Adipocyte (in vitro differentiated cells): Measurements from ENCODE around the gene SENP7.
"Not testable (repeated sequence)": the region's sequence is repeated elsewhere in the genome, so short reads cannot be mapped to it uniquely, and the experiment has no call there.

Experiments used
- DNase-seq: peaks from one replicate; pipeline ENCODE4 v3.0.0-alpha.2; 2015; ENCODE audit warnings: low read depth
- H3K27me3 ChIP-seq: replicated peaks from 2 replicates; pipeline ENCODE4 v1.7.0; 2013; ENCODE audit warnings: mild to moderate bottlenecking, low read length, moderate library complexity; ENCODE audit not compliant: control insufficient read depth, insufficient read depth
- H3K36me3 ChIP-seq: 2 replicates; pipeline ENCODE4 v1.7.0; 2013; ENCODE audit warnings: low read length, mild to moderate bottlenecking, moderate library complexity; ENCODE audit not compliant: control insufficient read depth, insufficient read depth, severe bottlenecking
- H3K4me1 ChIP-seq: 2 replicates; pipeline ENCODE4 v1.7.0; 2013; ENCODE audit warnings: mild to moderate bottlenecking, low read length, moderate library complexity; ENCODE audit not compliant: control insufficient read depth, insufficient read depth
- H3K4me3 ChIP-seq: 2 replicates; pipeline ENCODE4 v1.7.0; 2013; ENCODE audit warnings: mild to moderate bottlenecking, low read length, moderate library complexity
- H3K9ac ChIP-seq: 2 replicates; pipeline ENCODE4 v1.7.0; 2013; ENCODE audit warnings: mild to moderate bottlenecking, low read length, moderate library complexity
- H3K9me3 ChIP-seq: 2 replicates; pipeline ENCODE4 v1.7.0; 2013; ENCODE audit warnings: mild to moderate bottlenecking, low read length, moderate library complexity; ENCODE audit not compliant: control insufficient read depth

Gene SENP7

DNA sequence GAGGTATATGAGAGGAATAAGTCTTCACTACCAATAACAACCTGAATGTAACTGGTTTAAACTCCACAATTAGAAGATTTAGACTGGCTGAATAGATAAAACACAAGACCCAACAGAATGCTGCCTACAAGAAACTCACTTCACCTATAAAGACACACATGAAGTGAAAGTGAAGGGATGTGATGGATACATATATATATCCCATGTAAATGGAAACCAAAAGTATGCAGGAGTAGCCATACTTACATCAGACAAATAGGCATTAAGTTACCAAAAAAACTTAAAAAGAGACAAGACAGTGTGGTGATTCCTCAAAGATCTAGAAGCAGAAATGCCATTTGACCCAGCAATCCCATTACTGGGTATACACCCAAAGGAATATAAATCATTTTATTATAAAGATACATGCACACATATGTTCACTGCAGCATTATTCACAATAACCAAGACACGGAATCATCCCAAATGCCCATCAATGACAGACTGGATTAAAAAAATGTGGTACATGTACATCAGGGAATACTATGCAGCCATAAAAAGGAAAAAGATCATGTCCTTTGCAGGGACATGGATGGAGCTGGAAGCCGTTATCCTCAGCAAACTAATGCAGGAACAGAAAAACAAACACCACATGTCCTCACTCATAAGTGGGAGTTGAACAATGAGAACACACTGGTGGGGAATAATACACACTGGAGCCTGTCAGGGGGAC is 38.0 kb downstream of the SENP7 start:
- H3K4me3 ChIP-seq, H3K9me3 ChIP-seq, H3K36me3 ChIP-seq, DNase-seq, H3K27me3 ChIP-seq, H3K9ac ChIP-seq, H3K4me1 ChIP-seq: not testable (repeated sequence)

DNA sequence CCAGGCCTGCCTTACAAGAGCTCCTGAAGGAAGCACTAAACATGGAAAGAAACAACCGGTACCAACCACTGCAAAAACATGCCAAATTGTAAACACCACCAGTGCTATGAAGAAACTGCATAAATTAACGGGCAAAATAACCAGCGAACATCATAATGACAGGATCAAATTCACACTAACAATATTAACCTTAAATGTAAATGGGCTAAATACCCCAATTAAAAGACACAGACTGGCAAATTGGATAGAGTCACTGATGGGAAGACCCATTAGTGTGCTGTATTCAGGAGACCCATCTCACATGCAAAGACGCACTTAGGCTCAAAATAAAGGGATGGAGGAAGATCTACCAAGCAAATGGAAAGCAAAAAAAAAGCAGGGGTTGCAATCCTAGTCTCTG is 44.3 kb downstream of the SENP7 start:
- H3K9ac ChIP-seq, H3K9me3 ChIP-seq, DNase-seq, H3K27me3 ChIP-seq, H3K36me3 ChIP-seq, H3K4me1 ChIP-seq, H3K4me3 ChIP-seq: not testable (repeated sequence)

DNA sequence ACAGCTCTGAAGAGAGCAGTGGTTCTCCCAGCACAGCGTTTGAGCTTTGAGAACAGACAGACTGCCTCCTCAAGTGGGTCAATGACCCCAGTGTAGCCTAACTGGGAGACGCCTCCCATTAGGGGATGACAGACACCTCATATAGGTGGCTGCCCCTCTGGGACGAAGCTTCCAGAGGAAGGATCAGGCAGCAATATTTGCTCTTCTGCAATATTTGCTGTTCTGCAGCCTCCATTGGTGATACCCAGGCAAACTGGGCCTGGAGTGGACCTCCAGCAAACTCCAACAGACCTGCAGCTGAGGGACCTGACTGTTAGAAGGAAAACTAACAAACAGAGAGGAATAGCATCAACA is 45.7 kb downstream of the SENP7 start:
- not testable (repeated sequence) for H3K9me3 ChIP-seq, H3K36me3 ChIP-seq, H3K4me1 ChIP-seq, H3K9ac ChIP-seq, H3K4me3 ChIP-seq, H3K27me3 ChIP-seq, DNase-seq

DNA sequence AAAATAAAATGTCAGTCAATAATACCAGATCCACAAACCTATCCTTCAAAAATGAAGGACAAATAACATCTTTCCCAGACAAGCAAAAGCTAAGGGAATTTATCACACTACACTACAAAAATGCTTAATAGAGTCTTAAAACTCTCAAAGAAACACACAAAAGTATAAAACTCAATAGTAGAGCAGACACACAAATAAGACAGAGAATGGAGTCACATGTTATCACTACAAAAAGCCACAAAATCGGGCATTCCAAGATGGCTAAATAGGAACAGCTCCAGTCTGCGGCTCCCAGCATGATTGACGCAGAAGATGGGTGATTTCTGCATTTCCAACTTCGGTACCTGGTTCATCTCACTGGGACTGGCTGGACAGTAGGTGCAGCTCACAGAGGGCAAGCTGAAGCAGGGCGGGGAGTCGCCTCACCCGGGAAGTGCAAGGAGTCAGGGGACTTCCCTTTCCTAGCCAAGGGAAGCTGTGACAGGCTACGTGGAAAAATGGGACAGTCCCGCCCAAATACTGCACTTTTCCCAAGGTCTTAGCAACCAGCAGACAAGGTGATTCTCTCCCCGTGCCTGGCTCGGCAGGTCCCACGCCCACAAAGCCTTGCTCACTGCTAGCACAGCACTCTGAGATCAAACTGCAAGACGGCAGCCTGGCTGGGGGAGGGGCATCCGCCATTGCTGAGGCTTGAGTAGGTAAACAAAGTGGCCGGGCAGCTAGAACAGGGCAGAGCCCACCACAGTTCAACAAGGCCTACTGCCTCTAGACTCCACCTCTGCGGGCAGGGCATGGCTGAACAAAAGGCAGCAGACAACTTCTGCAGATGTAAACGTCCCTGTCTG is 46.3 kb downstream of the SENP7 start:
- H3K36me3 ChIP-seq, result no peaks in the 10 kb centered on the region
- no peaks in the 10 kb centered on the region for H3K27me3 ChIP-seq
- no peak overlapping the region for H3K4me3 ChIP-seq
- no peaks in the 10 kb centered on the region for H3K9me3 ChIP-seq
- no peak for DNase-seq
- H3K9ac ChIP-seq, result no peak overlapping the region
- H3K4me1 ChIP-seq, result no peaks in the 10 kb centered on the region

DNA sequence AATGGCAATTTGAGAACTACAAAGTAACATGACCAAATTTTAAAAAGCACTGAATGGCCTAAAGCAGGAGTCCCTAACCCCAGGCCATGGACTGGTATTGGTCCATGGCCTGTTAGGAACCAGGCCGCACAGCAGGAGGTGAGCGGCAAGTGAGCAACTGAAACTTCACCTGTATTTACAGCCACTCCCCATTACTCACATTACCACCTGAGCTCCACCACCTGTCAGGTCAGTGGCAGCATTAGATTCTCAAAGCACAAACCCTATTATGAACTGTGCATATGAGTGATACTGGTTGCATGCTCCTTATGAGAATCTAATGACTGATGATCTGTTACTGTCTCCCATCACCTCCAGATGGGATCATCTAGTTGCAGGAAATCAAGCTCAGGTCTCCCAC is 48.8 kb downstream of the SENP7 start:
- no peak overlapping the region for H3K4me3 ChIP-seq
- no peak for DNase-seq
- no peaks in the 10 kb centered on the region for H3K9me3 ChIP-seq

DNA sequence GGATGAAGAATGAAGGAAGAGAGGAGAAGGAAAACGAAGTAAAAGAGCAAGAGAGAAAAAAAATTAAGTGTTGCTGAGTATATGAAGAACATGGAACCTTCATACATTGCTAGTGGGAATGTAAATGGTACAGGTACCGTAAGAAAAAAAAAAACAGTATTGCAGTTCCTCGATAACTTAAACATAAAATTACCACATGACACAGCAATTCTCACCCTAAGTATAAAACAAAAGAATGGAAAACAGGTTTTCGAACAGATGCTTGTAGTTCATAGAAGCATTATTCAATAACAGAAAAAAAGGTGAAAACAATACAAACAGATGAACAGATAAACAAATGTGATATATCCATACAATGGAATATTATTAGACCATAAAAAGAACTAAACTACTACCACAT is 51.6 kb downstream of the SENP7 start:
- Histone ChIP-seq H3K4me1 (no peaks in the 10 kb centered on the region), H3K9me3 (no peaks in the 10 kb centered on the region), H3K4me3 (no peak overlapping the region), H3K36me3 (peaks cover 7% of the 10 kb centered on the region), H3K27me3 (no peaks in the 10 kb centered on the region), H3K9ac (no peak overlapping the region)
- DNase-seq, result no peak

More for the DNA sequence above, 48.8 kb downstream of the SENP7 start:
- H3K36me3 ChIP-seq, result no peaks in the 10 kb centered on the region
- H3K4me1 ChIP-seq, result no peaks in the 10 kb centered on the region
- H3K27me3 ChIP-seq, result no peaks in the 10 kb centered on the region
- H3K9ac ChIP-seq, result no peak overlapping the region

DNA sequence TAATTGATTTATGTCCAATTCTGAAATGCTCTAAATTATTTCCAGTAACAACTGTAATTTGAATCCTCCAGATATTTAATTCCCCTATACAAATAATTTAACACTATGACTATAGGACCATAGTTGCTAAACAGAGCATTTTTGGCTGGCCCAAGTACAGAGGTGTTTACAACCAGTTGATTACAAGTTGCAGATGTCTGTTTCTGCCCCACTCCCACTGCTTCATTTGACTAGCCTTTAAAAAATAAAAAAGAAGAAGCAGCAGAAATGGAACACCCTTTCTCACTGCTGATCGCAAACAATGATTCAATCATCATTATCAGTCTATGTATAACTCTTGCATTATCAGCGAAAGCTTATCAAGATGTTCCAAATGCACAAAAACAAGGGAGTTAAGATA is 54.6 kb downstream of the SENP7 start:
- DNase-seq, result no peak
- Histone ChIP-seq H3K4me3 (no peak overlapping the region), H3K9me3 (no peaks in the 10 kb centered on the region), H3K4me1 (no peaks in the 10 kb centered on the region), H3K36me3 (peaks cover 7% of the 10 kb centered on the region), H3K27me3 (no peaks in the 10 kb centered on the region), H3K9ac (no peak overlapping the region)

DNA sequence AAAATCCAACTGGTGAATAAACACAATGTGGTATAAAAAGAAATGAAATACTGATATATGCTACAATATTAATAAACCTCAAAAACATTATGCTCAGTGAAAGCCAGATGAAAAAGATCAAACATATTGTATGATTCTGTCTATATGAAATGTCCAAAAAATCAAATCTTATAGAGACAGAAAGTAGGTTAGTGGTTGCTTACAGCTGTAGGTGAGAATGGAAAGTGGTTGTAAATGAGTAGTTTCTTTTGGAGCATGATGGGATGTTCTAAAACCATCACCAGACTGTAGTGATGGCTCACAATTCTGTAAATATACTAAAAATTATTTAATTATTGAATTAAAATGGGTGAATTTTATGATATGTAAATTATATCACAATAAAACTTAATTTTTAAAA is 58.4 kb downstream of the SENP7 start:
- Histone ChIP-seq H3K4me1 (no peaks in the 10 kb centered on the region), H3K36me3 (peaks cover 7% of the 10 kb centered on the region), H3K9ac (no peak overlapping the region), H3K27me3 (no peaks in the 10 kb centered on the region), H3K9me3 (no peaks in the 10 kb centered on the region), H3K4me3 (no peak overlapping the region)
- DNase-seq, result no peak

DNA sequence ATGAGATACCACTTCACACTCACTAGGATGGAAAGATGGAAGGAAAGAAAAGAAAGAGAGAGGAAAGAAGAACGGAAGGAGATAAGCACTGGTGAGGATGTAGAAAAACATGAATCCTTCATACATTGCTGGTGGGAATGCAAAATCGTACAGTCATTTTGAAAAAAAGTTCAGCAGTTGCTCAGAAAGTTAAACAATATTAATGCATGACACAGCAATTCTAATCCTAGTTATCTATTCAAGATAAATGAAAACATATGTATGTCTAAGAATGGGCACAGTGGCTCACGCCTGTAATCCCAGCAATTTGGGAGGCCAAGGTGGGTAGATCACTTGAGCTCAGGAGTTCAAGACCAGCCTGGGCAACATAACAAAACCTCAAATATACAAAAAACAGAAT is 59.1 kb downstream of the SENP7 start:
- DNase-seq, result peak; percentile 23
- Histone ChIP-seq H3K9me3 (no peaks in the 10 kb centered on the region), H3K9ac (no peak overlapping the region), H3K27me3 (no peaks in the 10 kb centered on the region), H3K4me3 (no peak overlapping the region), H3K36me3 (peaks cover 7% of the 10 kb centered on the region), H3K4me1 (no peaks in the 10 kb centered on the region)

DNA sequence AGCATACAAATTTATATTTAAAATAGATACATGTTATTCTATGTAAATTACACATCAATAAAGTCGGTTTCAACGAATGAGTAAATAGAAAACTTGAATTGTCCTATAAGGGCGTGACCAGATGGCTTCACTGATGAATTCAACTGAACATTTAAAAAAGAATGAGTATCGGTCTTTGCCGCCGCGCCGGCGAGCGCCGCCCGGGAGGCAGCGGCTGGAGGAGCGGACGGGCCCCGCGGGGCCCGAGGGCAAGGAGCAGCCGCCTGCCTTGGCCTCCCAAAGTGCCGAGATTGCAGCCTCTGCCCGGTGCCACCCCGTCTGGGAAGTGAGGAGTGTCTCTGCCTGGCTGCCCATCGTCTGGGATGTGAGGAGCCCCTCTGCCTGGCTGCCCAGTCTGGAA is 74.4 kb downstream of the SENP7 start:
- H3K4me1 ChIP-seq, H3K4me3 ChIP-seq, H3K9ac ChIP-seq, H3K36me3 ChIP-seq, DNase-seq, H3K27me3 ChIP-seq, H3K9me3 ChIP-seq: not testable (repeated sequence)

DNA sequence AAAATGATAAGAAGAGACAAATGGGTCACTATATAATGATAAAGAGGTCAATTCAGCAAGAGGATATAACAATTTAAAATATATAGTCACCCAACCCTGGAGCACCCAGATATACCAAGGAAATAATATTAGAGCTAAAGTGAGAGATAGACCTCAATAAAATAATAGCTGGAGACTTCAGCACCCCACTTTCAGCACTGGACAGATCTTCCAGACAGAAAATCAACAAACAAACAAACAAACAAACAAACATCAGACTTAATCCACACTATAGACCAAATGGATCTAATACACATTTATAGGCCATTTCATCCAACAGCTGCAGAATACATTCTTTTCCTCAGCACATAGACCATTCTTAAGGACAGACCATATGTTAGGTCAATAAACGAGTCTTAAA is 79.4 kb downstream of the SENP7 start:
- Histone ChIP-seq H3K4me1 (no peaks in the 10 kb centered on the region), H3K4me3 (no peak overlapping the region), H3K36me3 (no peaks in the 10 kb centered on the region), H3K9me3 (peaks cover 4% of the 10 kb centered on the region), H3K9ac (no peak overlapping the region), H3K27me3 (no peaks in the 10 kb centered on the region)
- DNase-seq, result no peak
